GM12875 (cell line): ENCODE results near the gene BRIP1.

Experiments used
- H3K4me3 ChIP-seq: one replicate; pipeline ENCODE4 v1.5.1; 2011; ENCODE audit warnings: low read depth, low read length, control low read depth
- TF ChIP-seq, protein P1 (sequence below): IDR thresholded peaks from 2 replicates; pipeline ENCODE4 v1.5.1; 2011; ENCODE audit warnings: low read depth, mild to moderate bottlenecking, control low read depth, inconsistent platforms, low read length, moderate library complexity, borderline replicate concordance; ENCODE audit not compliant: insufficient read depth

BRIP1 gene

DNA sequence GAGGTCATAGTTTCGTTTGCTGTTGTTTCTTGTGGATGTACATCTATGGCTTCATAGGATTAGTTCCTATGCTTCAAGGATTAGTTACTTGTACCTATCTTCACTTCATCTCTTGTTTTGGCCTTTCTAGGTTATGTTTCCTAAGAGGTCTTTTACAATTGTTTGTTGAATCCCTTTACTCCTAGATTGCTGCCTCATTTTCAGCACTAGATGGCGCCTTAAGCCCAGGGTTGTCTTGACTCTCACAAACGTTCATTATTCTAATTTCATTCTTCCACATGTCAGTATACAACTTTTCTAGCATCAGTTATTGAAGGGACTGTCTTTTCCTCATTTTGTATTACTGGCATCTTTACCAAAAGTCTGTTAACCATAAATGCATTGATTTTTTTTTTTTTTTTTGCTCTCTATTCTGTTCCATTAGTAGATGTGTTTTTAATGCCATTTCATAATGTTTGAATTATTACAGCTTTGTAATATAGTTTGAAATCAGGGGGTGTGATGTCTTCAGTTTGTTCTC, 227.4 kb downstream of the BRIP1 start:
- no peak overlapping the region for H3K4me3 ChIP-seq

DNA sequence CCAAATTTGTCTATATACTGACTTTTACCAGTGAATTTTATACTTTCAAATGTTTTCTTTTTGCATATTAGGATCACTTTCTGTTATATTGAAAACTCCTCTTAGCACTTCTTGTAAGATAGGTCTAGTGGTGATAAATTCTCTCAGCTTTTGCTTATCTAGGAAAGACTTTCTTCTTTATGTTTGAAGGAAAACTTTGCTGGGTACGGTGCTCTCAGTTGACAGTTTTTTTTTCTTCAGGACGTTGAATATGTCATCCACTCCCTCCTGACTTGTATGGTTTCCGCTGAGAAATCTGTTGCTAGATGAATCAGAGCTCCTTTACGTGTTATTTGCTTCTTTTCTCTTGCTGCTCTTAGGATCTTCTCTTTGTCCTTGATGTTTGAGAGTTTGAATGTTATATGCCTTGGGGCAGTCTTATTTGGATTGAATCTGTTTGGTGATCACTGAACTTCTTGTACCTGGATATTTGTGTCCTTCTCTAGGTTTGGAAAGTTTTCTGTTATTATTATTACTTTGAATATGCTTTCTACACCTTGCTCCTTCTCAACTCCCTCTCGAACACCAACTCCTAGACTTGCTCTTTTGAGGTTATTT, 228.3 kb downstream of the BRIP1 start:
- TF ChIP-seq, protein P1, sequence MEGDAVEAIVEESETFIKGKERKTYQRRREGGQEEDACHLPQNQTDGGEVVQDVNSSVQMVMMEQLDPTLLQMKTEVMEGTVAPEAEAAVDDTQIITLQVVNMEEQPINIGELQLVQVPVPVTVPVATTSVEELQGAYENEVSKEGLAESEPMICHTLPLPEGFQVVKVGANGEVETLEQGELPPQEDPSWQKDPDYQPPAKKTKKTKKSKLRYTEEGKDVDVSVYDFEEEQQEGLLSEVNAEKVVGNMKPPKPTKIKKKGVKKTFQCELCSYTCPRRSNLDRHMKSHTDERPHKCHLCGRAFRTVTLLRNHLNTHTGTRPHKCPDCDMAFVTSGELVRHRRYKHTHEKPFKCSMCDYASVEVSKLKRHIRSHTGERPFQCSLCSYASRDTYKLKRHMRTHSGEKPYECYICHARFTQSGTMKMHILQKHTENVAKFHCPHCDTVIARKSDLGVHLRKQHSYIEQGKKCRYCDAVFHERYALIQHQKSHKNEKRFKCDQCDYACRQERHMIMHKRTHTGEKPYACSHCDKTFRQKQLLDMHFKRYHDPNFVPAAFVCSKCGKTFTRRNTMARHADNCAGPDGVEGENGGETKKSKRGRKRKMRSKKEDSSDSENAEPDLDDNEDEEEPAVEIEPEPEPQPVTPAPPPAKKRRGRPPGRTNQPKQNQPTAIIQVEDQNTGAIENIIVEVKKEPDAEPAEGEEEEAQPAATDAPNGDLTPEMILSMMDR: no peak
- no peak overlapping the region for H3K4me3 ChIP-seq

More for the DNA sequence above, 227.4 kb downstream of the BRIP1 start:
- TF ChIP-seq, protein P1: peak; percentile 58

DNA sequence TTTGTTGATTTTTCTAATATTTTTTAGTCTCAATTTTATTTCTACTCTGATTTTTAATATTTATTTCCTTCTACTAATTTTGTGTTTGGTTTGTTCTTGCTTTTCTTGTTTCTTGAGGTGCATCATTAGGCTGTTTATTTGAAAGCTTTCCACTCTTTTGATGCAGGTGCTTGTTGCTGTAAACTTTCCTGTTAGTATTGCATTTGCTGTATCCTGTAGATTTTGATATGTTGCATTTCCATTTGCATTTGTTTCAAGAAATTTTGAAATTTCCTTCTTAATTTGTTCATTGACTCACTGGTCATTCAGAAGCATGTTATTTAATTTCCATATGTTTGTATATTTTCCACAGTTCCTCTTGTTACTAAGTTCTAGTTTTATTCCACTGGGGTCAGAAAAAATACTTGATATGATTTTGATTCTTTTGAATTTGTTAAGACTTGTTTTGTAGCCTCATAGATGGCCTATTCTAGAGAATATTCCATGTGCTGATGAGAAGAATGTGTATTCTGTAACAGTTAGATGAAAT, 229.3 kb downstream of the BRIP1 start:
- no peak overlapping the region for H3K4me3 ChIP-seq
- TF ChIP-seq, protein P1: no peak

DNA sequence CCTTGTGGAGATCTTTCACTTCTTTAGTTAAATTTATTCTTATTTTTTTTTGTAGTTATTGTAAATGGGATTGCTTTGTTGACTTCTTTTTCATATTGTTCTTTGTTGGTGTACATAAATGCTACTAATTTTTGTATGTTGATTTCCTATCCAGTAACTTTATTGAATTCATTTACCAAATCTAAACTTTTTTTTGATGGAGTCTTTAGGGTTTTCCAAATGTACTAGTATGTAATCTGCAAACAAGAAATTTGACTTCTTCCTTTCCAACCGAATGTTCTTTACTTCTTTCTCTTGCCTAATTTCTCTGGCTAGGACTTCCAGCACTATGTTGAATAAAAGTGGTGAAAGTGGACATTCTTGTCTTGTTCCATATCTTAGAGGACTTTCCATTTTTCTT, 230.5 kb downstream of the BRIP1 start:
- TF ChIP-seq, protein P1: no peak

DNA sequence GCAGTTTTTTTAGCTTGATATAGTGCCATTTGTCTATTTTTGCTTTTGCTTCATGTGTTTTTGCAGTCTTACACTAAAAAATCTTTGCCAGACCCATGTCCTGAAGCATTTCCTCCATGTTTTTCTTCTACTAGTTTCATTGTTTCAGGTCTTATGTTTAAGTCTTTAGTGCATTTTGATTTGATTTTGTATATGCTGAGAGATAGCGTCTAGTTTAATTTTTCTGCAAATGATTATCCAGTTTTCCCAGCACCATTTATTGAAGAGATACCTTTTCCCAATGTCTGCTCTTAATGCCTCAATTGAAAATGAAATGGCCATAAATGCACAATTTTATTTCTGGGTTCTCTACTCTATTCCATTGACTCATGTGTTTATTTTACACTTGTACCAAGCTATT, 231.5 kb downstream of the BRIP1 start:
- TF ChIP-seq, protein P1: no peak
- H3K4me3 ChIP-seq: no peak overlapping the region

More for the DNA sequence above, 230.5 kb downstream of the BRIP1 start:
- H3K4me3 ChIP-seq: no peak overlapping the region
